T-helper 2 cell treated with Interferon-gamma antibody and Interleukin-4, amounts not matched to agents 5 μg/mL and 100 μg/mL, for 36 hours (primary cell): ENCODE results near the gene PTOV1.

Experiments
- DNase-seq: peaks from one replicate; pipeline ENCODE4 v3.0.0; 2021; ENCODE audit warnings: low spot score
- H3K27ac Mint-ChIP-seq: one replicate; pipeline ENCODE4 v1.8.0; 2021; ENCODE audit warnings: mild to moderate bottlenecking, mixed read lengths
- H3K27me3 Mint-ChIP-seq: one replicate; pipeline ENCODE4 v1.8.0; 2021; ENCODE audit warnings: low read depth, mixed read lengths
- H3K36me3 Mint-ChIP-seq: one replicate; pipeline ENCODE4 v1.8.0; 2021; ENCODE audit warnings: low read depth, mixed read lengths
- H3K4me1 Mint-ChIP-seq: one replicate; pipeline ENCODE4 v1.8.0; 2021; ENCODE audit warnings: low read depth, mixed read lengths
- H3K4me3 Mint-ChIP-seq: one replicate; pipeline ENCODE4 v1.8.0; 2022; ENCODE audit warnings: mild to moderate bottlenecking, moderate library complexity, mixed read lengths
- H3K9me3 Mint-ChIP-seq: one replicate; pipeline ENCODE4 v1.8.0; 2021; ENCODE audit warnings: mixed read lengths

PTOV1 gene

GRCh38 chr19:49855277-49855675 lies 4.3 kb downstream of the PTOV1 start:
- H3K4me1 Mint-ChIP-seq: peaks cover 10% of the 10 kb centered on the region
- peaks cover 5% of the 10 kb centered on the region for H3K27me3 Mint-ChIP-seq
- peaks cover 13% of the 10 kb centered on the region for H3K36me3 Mint-ChIP-seq
- no peak overlapping the region for H3K4me3 Mint-ChIP-seq
- H3K9me3 Mint-ChIP-seq: no peaks in the 10 kb centered on the region
- no peak for DNase-seq
- H3K27ac Mint-ChIP-seq: peak overlapping the region; percentile 31

- H3K4me1 Mint-ChIP-seq: peaks cover 9% of the 10 kb centered on the region
- H3K9me3 Mint-ChIP-seq: no peaks in the 10 kb centered on the region
- DNase-seq: no peak
- peak overlapping the region; percentile 31 for H3K27ac Mint-ChIP-seq
- H3K36me3 Mint-ChIP-seq: peaks cover 17% of the 10 kb centered on the region
- H3K4me3 Mint-ChIP-seq: no peak overlapping the region
- peaks cover 5% of the 10 kb centered on the region for H3K27me3 Mint-ChIP-seq
These were observed 5.0 kb downstream of the PTOV1 start for GRCh38 chr19:49855676-49856573.

- peaks cover 9% of the 10 kb centered on the region for H3K4me1 Mint-ChIP-seq
- H3K36me3 Mint-ChIP-seq: peaks cover 18% of the 10 kb centered on the region
- DNase-seq: no peak
- H3K4me3 Mint-ChIP-seq: no peak overlapping the region
- H3K27ac Mint-ChIP-seq: no peak overlapping the region
- H3K27me3 Mint-ChIP-seq: peaks cover 5% of the 10 kb centered on the region
- no peaks in the 10 kb centered on the region for H3K9me3 Mint-ChIP-seq
These were observed 5.6 kb downstream of the PTOV1 start for GRCh38 chr19:49856574-49857021.

- Mint-ChIP-seq H3K9me3 (no peaks in the 10 kb centered on the region), H3K27ac (no peak overlapping the region), H3K27me3 (peaks cover 2% of the 10 kb centered on the region), H3K36me3 (peaks cover 20% of the 10 kb centered on the region), H3K4me3 (no peak overlapping the region), H3K4me1 (peaks cover 7% of the 10 kb centered on the region)
- no peak for DNase-seq
These were observed 6.3 kb downstream of the PTOV1 start for GRCh38 chr19:49857061-49857837.

- DNase-seq: no peak
- Mint-ChIP-seq H3K27me3 (no peaks in the 10 kb centered on the region), H3K9me3 (no peaks in the 10 kb centered on the region), H3K36me3 (peaks cover 20% of the 10 kb centered on the region), H3K4me1 (peaks cover 1% of the 10 kb centered on the region), H3K4me3 (no peak overlapping the region), H3K27ac (no peak overlapping the region)
These were observed 6.8 kb downstream of the PTOV1 start for GRCh38 chr19:49857838-49858087.

- H3K4me1 Mint-ChIP-seq: no peaks in the 10 kb centered on the region
- H3K27me3 Mint-ChIP-seq: no peaks in the 10 kb centered on the region
- peaks cover 23% of the 10 kb centered on the region for H3K36me3 Mint-ChIP-seq
- H3K9me3 Mint-ChIP-seq: no peaks in the 10 kb centered on the region
- no peak overlapping the region for H3K4me3 Mint-ChIP-seq
- DNase-seq: no peak
- H3K27ac Mint-ChIP-seq: no peak overlapping the region
These were observed 7.4 kb downstream of the PTOV1 start for GRCh38 chr19:49858088-49858985.

GRCh38 chr19:49859682-49860335 lies 8.8 kb downstream of the PTOV1 start:
- Mint-ChIP-seq H3K9me3 (no peaks in the 10 kb centered on the region), H3K27me3 (no peaks in the 10 kb centered on the region), H3K4me1 (peaks cover under 1% of the 10 kb centered on the region), H3K4me3 (no peak overlapping the region), H3K27ac (no peak overlapping the region), H3K36me3 (peaks cover 35% of the 10 kb centered on the region)
- DNase-seq: no peak

- no peak overlapping the region for H3K27ac Mint-ChIP-seq
- H3K9me3 Mint-ChIP-seq: no peaks in the 10 kb centered on the region
- H3K4me1 Mint-ChIP-seq: peaks cover 6% of the 10 kb centered on the region
- H3K27me3 Mint-ChIP-seq: no peaks in the 10 kb centered on the region
- DNase-seq: no peak
- peaks cover 38% of the 10 kb centered on the region for H3K36me3 Mint-ChIP-seq
- no peak overlapping the region for H3K4me3 Mint-ChIP-seq
These were observed 9.6 kb downstream of the PTOV1 start for GRCh38 chr19:49860336-49861102.

- no peaks in the 10 kb centered on the region for H3K27me3 Mint-ChIP-seq
- DNase-seq: no peak
- H3K4me3 Mint-ChIP-seq: no peak overlapping the region
- no peaks in the 10 kb centered on the region for H3K9me3 Mint-ChIP-seq
- H3K36me3 Mint-ChIP-seq: peaks cover 40% of the 10 kb centered on the region
- peaks cover 11% of the 10 kb centered on the region for H3K4me1 Mint-ChIP-seq
- no peak overlapping the region for H3K27ac Mint-ChIP-seq
These were observed 10.1 kb downstream of the PTOV1 start for GRCh38 chr19:49861107-49861506.

- Mint-ChIP-seq H3K4me1 (peaks cover 17% of the 10 kb centered on the region), H3K27ac (peak overlapping the region; percentile 31), H3K4me3 (no peak overlapping the region), H3K27me3 (no peaks in the 10 kb centered on the region), H3K9me3 (no peaks in the 10 kb centered on the region), H3K36me3 (peaks cover 43% of the 10 kb centered on the region)
- no peak for DNase-seq
These were observed 10.8 kb downstream of the PTOV1 start for GRCh38 chr19:49861541-49862378.

- H3K4me3 Mint-ChIP-seq: no peak overlapping the region
- no peak for DNase-seq
- no peaks in the 10 kb centered on the region for H3K9me3 Mint-ChIP-seq
- H3K27ac Mint-ChIP-seq: no peak overlapping the region
- H3K36me3 Mint-ChIP-seq: peaks cover 44% of the 10 kb centered on the region
- H3K27me3 Mint-ChIP-seq: no peaks in the 10 kb centered on the region
- peaks cover 21% of the 10 kb centered on the region for H3K4me1 Mint-ChIP-seq
These were observed 11.7 kb downstream of the PTOV1 start for GRCh38 chr19:49862391-49863253.
